Measurements from ENCODE around the gene PAM.

DNA sequence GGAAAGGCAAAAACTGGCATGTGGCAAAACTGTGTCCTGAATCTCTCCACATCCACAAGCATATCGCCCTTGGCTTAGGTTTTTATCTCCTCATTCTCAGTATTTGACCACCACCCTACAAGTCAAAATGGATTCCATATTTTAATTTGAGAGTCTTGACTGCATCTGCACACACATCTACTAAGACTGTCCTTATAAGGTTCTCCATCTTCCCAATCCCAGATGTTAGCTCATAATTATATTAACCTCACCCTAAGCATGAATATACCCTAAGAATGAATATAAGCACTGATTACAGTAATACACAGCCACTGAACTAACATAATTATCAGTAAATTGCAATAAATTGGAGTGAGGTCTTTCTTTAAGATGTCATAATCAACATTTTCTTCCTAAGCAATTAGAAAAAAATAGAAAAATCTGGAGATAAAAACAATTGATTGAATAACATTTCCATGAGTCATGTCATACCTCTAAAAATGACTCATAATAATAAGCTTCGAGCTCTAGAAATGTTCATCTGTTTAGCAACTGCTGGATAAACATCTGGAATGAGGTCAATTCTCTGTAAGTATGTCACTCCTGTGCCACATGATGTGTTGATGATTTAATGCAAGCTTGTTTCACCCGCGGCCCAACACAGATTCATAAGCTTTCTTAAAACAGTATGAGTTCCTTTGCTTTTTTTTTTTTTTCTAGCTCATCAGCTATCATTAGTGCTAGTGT is 39.9 kb upstream of the PAM start:
- TF ChIP-seq TAF1 (IDR thresholded peaks at IDR 0.05; ENCODE audit: low read depth) = no peak
- TF ChIP-seq, protein P1, sequence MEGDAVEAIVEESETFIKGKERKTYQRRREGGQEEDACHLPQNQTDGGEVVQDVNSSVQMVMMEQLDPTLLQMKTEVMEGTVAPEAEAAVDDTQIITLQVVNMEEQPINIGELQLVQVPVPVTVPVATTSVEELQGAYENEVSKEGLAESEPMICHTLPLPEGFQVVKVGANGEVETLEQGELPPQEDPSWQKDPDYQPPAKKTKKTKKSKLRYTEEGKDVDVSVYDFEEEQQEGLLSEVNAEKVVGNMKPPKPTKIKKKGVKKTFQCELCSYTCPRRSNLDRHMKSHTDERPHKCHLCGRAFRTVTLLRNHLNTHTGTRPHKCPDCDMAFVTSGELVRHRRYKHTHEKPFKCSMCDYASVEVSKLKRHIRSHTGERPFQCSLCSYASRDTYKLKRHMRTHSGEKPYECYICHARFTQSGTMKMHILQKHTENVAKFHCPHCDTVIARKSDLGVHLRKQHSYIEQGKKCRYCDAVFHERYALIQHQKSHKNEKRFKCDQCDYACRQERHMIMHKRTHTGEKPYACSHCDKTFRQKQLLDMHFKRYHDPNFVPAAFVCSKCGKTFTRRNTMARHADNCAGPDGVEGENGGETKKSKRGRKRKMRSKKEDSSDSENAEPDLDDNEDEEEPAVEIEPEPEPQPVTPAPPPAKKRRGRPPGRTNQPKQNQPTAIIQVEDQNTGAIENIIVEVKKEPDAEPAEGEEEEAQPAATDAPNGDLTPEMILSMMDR (IDR thresholded peaks at IDR 0.05; ENCODE audit: poor library complexity, severe bottlenecking) = no peak
- TF ChIP-seq, protein P2, sequence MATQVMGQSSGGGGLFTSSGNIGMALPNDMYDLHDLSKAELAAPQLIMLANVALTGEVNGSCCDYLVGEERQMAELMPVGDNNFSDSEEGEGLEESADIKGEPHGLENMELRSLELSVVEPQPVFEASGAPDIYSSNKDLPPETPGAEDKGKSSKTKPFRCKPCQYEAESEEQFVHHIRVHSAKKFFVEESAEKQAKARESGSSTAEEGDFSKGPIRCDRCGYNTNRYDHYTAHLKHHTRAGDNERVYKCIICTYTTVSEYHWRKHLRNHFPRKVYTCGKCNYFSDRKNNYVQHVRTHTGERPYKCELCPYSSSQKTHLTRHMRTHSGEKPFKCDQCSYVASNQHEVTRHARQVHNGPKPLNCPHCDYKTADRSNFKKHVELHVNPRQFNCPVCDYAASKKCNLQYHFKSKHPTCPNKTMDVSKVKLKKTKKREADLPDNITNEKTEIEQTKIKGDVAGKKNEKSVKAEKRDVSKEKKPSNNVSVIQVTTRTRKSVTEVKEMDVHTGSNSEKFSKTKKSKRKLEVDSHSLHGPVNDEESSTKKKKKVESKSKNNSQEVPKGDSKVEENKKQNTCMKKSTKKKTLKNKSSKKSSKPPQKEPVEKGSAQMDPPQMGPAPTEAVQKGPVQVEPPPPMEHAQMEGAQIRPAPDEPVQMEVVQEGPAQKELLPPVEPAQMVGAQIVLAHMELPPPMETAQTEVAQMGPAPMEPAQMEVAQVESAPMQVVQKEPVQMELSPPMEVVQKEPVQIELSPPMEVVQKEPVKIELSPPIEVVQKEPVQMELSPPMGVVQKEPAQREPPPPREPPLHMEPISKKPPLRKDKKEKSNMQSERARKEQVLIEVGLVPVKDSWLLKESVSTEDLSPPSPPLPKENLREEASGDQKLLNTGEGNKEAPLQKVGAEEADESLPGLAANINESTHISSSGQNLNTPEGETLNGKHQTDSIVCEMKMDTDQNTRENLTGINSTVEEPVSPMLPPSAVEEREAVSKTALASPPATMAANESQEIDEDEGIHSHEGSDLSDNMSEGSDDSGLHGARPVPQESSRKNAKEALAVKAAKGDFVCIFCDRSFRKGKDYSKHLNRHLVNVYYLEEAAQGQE (IDR thresholded peaks at IDR 0.05; ENCODE audit: borderline replicate concordance) = no peak
- TF ChIP-seq RAD21 (conservative IDR thresholded peaks at IDR 0.05) = no peak
- no peak for TF ChIP-seq EP300 (conservative IDR thresholded peaks at IDR 0.05; ENCODE audit: poor library complexity, severe bottlenecking)
- no peak for TF ChIP-seq POLR2AphosphoS5 (IDR thresholded peaks at IDR 0.05)

All from neural cell (in vitro differentiated cells).